GM21528 (cell line): ENCODE results near the gene UPP1.

Experiments used
- ATAC-seq: cut with Tn5 transposase; IDR thresholded peaks from one replicate; pipeline ENCODE4 v1.9.1; 2021; ENCODE audit warnings: mild to moderate bottlenecking, moderate library complexity; ENCODE audit not compliant: unreplicated experiment, low FRiP score

UPP1 gene

GRCh38 chr7:48084727-48085432 lies 4.2 kb upstream of the UPP1 start:
- peak; percentile 66 for ATAC-seq

- peak; percentile 14 for ATAC-seq
These were observed 3.7 kb upstream of the UPP1 start for GRCh38 chr7:48085433-48085791.

GRCh38 chr7:48085942-48086341 lies 3.1 kb upstream of the UPP1 start:
- no peak for ATAC-seq

DNA sequence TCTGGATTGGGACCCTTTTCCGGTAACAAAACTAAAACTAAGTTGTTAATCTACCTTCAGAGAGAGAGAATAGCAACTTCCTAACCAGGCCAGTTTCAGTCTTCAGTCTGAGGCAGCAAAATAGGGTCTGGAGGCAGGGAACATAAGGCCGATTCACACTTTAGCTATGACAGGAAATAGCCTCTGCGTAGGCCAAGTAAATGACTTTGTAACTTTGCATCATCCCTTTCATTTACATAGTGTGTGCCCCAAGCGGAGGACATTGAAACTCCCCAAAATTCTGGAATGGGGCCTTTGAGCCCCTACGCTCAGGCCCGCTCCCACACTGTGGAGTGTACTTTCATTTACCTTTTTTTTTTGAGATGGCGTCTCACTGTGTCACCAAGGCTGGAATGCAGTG lies 1.7 kb upstream of the UPP1 start:
- ATAC-seq, result peak; percentile 24

DNA sequence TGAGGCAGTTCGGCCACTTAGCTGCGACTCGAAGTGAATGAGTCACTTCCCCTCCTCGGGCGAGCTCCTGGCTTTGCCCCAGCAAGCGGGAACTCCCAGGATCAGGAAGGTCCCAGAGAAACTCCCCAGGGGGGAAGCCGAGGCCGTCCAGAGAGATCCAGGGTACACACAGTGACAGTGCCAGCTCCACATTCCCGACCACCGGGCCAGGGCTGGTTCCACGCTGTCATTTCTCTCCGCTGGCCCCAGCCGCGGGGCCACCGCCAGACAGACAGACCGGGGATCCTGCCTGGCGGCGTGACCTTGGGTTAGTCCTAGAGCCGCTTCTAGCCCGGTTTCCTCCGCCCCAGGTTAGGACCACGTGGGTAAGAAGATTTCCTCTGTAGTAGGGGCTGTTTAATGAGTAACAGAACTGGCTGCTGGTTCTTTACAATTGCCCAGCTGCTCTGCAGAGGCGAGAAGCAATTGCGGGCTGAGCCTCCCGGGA lies 463 bp upstream of the UPP1 start:
- ATAC-seq, result peak; percentile 67

GRCh38 chr7:48090095-48090805 lies 1.2 kb downstream of the UPP1 start:
- ATAC-seq, result no peak

GRCh38 chr7:48091506-48092433 lies 2.7 kb downstream of the UPP1 start:
- ATAC-seq, result no peak

DNA sequence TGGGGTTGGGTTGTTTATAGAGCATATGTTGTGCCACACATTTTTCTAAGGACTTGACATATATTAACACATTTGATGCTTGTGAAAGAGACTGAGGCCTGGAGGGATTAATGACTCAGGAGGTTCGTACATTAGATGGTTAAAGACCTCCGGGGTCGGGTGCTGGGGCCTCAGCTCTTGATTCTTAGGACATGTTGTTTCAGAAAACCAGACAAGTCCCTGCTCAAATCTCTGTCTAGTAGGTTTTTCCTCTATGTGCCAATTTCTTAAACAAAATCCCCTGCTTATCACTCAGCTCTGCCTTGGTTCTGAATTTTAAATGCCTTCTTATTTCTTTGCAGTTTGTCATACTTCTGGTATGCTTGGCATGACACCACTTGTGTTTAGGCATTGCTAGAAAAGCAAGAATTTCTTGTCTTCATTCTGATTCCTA lies 5.8 kb downstream of the UPP1 start:
- ATAC-seq, result no peak

DNA sequence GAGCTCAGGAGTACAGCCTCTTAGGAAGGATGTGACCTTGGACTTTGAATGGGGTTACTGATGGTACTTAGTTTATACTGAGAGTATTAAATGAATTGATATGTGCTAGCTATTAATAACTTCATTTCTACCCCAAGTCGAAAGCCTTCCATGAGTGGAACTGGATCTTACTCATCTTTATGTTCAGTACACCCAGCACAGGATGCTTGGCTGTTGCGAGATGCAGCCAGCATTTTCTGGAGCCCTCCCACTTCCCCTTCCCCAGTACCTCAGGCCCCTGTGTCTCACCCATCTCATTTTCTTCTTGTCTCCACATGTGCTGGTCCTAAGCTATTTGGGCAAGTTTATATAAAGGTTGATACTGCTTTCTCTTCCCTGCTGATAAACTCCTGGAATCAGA lies 7.2 kb downstream of the UPP1 start:
- no peak for ATAC-seq

- ATAC-seq, result no peak
These were observed 8.6 kb downstream of the UPP1 start for GRCh38 chr7:48097521-48098231.

DNA sequence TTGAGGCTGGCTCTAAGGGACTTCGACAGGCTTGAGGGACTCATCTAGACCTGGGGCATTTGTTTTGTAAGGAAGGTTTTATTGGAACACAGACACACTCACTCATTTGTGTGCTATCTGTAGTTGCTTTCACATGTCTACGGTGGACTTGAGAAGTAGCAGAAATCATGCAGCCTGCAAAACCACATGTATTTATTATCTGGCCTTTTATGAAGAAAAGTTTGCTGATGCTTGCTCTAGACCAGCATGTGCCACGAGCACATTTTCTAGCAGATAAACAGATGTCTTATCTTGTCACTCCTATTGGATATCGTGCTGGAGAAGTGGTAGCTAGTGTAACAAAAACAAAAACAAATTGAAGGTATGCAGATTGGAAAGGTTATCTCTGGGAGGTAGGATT lies 9.8 kb downstream of the UPP1 start:
- ATAC-seq, result no peak

- no peak for ATAC-seq
These were observed 10.7 kb downstream of the UPP1 start for GRCh38 chr7:48099781-48100180.

- ATAC-seq, result no peak
These were observed 12.3 kb downstream of the UPP1 start for GRCh38 chr7:48101352-48101751.

DNA sequence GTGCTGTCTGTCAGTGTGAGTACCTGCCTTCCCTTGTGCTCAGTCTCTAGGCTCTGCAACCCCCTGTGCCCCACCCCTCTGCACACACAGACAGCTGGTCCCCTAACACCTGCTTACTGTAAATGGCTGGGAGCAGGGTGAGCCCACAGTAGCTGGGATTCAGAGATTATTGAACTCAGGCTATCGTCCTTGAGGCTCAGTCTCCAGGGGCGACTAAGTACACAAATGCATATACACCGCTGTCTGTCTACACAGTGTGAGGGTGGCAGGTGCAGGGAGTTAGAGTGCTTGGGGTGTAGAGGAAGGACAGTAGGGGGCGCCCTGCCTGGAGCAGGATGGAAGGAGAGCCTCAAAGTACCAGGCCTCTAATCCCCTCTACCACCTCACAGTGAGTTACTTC lies 12.9 kb downstream of the UPP1 start:
- ATAC-seq, result no peak

GRCh38 chr7:48102530-48102929 lies 13.5 kb downstream of the UPP1 start:
- no peak for ATAC-seq

DNA sequence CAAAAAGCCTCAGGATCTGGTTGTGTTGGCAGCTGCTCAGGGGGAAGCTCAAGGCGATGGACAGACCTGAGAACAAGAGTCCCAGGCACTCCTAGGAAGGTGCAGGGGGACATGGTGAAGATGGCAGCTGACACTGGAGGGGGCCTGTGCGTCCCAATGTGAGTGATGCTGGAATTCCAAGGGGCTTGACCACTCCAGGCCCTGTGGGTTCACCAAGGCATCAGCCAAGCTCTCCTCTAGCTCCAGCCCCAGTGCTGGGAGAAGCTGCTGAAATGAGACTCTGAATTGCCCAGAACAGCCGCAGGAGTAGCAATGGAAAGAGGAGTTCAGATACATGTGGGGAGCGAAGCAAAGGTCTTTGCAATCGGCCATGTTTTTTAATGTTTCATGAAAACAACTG lies 16.0 kb downstream of the UPP1 start:
- ATAC-seq, result no peak

- ATAC-seq, result no peak
These were observed 18.0 kb downstream of the UPP1 start for GRCh38 chr7:48106906-48107659.

GRCh38 chr7:48107926-48108472 lies 18.9 kb downstream of the UPP1 start:
- ATAC-seq, result no peak
